SJCRH30 (cell line): ENCODE data around the gene MRGPRD. TPM values are rescaled to one million over a fixed set of nuclear protein-coding genes. Genes with fewer than 3 reads are reported as not detected.

ENCODE experiments used
- DNase-seq, 2 experiments: peaks; one replicate each; pipeline ENCODE4 v3.0.0-alpha.2; 2015 to 2020
- H3K27ac ChIP-seq: fragments of 250-450 bp; sonication (Bioruptor Pico); 2 replicates; pipeline ENCODE4 v1.5.1; 2020; ENCODE audit warnings: mild to moderate bottlenecking, moderate library complexity
- H3K27me3 ChIP-seq: fragments of 250-450 bp; sonication (Bioruptor Pico); 2 replicates; pipeline ENCODE4 v1.5.1; 2020; ENCODE audit warnings: mild to moderate bottlenecking, moderate library complexity
- H3K36me3 ChIP-seq: fragments of 250-450 bp; sonication (Bioruptor Pico); 2 replicates; pipeline ENCODE4 v1.5.1; 2020; ENCODE audit warnings: mild to moderate bottlenecking, moderate library complexity
- H3K4me1 ChIP-seq: fragments of 250-450 bp; sonication (Bioruptor Pico); 2 replicates; pipeline ENCODE4 v1.5.1; 2020; ENCODE audit warnings: mild to moderate bottlenecking, moderate library complexity
- H3K4me3 ChIP-seq: fragments of 250-450 bp; sonication (Bioruptor Pico); 2 replicates; pipeline ENCODE4 v1.5.1; 2020; ENCODE audit warnings: mild to moderate bottlenecking, moderate library complexity
- H3K9me3 ChIP-seq: fragments of 250-450 bp; sonication (Bioruptor Pico); replicated peaks from 2 replicates; pipeline ENCODE4 v1.5.1; 2020; ENCODE audit warnings: mild to moderate bottlenecking, moderate library complexity
- total RNA-seq: library from RNA; depleted of rRNA; stranded (reverse); fragments of >200 nt; shearing (Covaris generic); gene quantifications from 2 replicates; pipeline ENCODE4 v1.2.3, GENCODE V29; 2014

The MRGPRD gene
- total RNA-seq, 1 experiment from 2014 or later = not detected

- Histone ChIP-seq H3K36me3 (no peaks in the 10 kb centered on the region), H3K4me3 (no peak overlapping the region), H3K9me3 (no peaks in the 10 kb centered on the region), H3K27ac (no peak overlapping the region), H3K27me3 (no peaks in the 10 kb centered on the region), H3K4me1 (no peaks in the 10 kb centered on the region)
- no peak for DNase-seq
These were observed 21.1 kb downstream of the MRGPRD start for GRCh38 chr11:68959465-68960293.

DNA sequence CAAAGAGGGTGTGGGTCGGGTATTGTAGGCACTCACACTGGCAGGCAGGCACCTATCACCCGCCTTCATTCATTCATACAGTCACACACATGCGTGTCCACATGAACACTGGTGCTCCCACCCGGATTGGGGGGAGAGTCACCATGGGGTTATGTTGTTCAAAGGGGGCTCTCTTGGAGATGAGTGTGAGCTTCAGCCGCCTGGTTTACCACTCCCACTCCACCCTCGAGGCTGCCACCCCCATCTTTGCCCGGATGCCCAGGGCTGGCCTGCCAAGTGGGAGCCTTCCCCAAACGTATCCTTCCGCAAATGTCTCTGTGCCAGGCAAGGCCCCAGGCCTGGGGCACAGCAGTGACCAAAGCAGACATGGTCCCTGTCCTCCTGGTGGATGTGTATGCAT is 22.6 kb downstream of the MRGPRD start:
- H3K27me3 ChIP-seq = no peaks in the 10 kb centered on the region
- no peaks in the 10 kb centered on the region for H3K36me3 ChIP-seq
- no peaks in the 10 kb centered on the region for H3K9me3 ChIP-seq
- H3K4me1 ChIP-seq = no peaks in the 10 kb centered on the region
- no peak overlapping the region for H3K4me3 ChIP-seq
- no peak for DNase-seq
- no peak overlapping the region for H3K27ac ChIP-seq

- DNase-seq = no peak
- H3K4me3 ChIP-seq = no peak overlapping the region
- no peaks in the 10 kb centered on the region for H3K4me1 ChIP-seq
These were observed 24.1 kb downstream of the MRGPRD start for GRCh38 chr11:68956547-68957254.

DNA sequence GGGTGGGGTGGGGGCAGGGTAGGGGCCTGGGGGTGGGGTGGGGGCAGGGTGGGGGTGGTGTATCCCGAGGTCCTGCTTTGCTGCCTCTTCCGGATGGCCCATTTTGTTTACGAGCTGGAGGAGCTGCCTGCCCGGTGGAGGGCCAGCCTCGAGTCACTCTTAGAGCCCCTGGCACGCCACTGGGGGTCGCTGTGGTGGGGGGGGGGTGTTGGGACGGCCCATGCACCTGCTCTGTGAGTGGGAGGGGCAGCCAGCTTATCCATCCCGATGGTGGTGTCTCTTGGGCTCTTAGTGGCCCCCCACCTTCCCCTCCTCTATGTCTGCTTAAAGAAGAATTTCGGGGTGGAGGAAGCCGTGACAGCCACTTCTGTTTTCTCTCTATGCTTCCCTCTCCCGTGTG is 24.6 kb downstream of the MRGPRD start:
- H3K4me3 ChIP-seq = no peak overlapping the region
- H3K36me3 ChIP-seq = no peaks in the 10 kb centered on the region
- DNase-seq = peak in 1 of 2 experiments; percentile 19
- H3K27me3 ChIP-seq = no peaks in the 10 kb centered on the region
- H3K4me1 ChIP-seq = no peaks in the 10 kb centered on the region
- H3K9me3 ChIP-seq = no peaks in the 10 kb centered on the region
- no peak overlapping the region for H3K27ac ChIP-seq

More at GRCh38 chr11:68956547-68957254, 24.1 kb downstream of the MRGPRD start:
- H3K36me3 ChIP-seq = no peaks in the 10 kb centered on the region
- no peak overlapping the region for H3K27ac ChIP-seq
- no peaks in the 10 kb centered on the region for H3K9me3 ChIP-seq
- H3K27me3 ChIP-seq = no peaks in the 10 kb centered on the region

- no peaks in the 10 kb centered on the region for H3K4me1 ChIP-seq
- no peak overlapping the region for H3K4me3 ChIP-seq
- no peak for DNase-seq
- no peaks in the 10 kb centered on the region for H3K27me3 ChIP-seq
- H3K36me3 ChIP-seq = no peaks in the 10 kb centered on the region
- H3K27ac ChIP-seq = no peak overlapping the region
- H3K9me3 ChIP-seq = no peaks in the 10 kb centered on the region
These were observed 25.2 kb downstream of the MRGPRD start for GRCh38 chr11:68955607-68955958.

DNA sequence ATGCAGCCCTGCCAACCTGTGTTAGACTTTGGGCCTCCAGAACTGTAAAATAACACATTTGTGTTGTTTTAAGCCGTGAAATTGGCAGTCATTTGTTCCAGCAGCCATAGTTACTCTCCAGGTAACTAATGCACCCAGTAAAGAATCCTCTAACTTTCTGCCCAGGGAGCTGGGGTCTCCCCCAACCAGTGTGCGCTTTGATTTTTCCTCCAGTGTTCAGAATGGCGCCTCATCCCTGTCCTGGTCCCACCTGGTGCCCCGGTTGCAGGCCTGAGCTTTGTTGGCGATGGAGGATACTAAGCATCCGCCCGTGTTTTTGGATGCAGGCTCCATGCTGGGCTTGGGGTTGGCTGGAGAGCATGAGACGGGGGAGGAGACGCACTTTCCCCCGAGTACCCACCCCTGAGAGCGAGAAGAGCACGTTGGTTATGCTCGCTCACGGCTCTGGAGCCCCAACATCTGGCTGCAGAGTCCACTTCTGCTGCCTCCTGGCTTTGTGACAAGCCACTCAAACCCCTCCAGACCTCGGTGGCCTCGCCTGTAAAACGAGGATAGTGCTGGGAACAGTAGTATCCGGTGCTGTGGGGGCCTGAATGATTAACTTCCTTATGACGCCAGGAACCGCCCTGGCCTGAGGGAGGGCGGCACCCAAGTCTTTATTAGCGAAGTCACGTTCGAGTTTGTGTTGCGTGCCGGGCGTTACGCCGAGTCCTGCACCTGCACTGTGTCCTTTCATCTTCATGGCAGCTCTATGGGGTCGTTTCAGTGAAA is 25.8 kb downstream of the MRGPRD start:
- H3K27ac ChIP-seq = no peak overlapping the region

GRCh38 chr11:68950762-68951161 is 30.0 kb downstream of the MRGPRD start:
- no peaks in the 10 kb centered on the region for H3K9me3 ChIP-seq
- no peak for DNase-seq
- H3K4me1 ChIP-seq = no peaks in the 10 kb centered on the region
- no peaks in the 10 kb centered on the region for H3K36me3 ChIP-seq
- no peak overlapping the region for H3K27ac ChIP-seq
- H3K4me3 ChIP-seq = no peak overlapping the region
- H3K27me3 ChIP-seq = no peaks in the 10 kb centered on the region

More for the DNA sequence above, 25.8 kb downstream of the MRGPRD start:
- Histone ChIP-seq H3K36me3 (no peaks in the 10 kb centered on the region), H3K4me1 (no peaks in the 10 kb centered on the region), H3K27me3 (no peaks in the 10 kb centered on the region), H3K9me3 (no peaks in the 10 kb centered on the region), H3K4me3 (no peak overlapping the region)
- no peak for DNase-seq

GRCh38 chr11:68950270-68950669 is 30.5 kb downstream of the MRGPRD start:
- peak in 1 of 2 experiments; percentile 25 for DNase-seq
- H3K27ac ChIP-seq = no peak overlapping the region

DNA sequence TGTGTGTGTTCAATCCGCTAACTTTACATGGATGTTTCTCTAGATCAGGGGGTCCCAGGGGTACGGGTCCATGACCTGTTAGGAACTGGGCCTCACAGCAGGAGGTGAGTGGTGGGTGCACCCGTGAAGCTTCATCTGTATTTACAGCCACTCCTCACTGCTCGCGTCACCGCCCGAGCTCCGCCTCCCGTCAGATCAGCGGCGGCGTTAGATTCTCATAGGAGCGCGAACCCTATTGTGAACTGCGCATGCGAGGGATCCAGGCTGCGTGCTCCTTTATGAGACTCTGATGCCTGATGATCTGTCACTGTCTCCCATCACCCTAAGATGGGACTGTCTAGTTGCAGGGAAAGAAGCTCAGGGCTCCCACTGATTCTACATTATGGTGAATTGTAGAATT is 31.9 kb downstream of the MRGPRD start:
- Histone ChIP-seq H3K36me3 (no peaks in the 10 kb centered on the region), H3K9me3 (no peaks in the 10 kb centered on the region), H3K4me1 (no peaks in the 10 kb centered on the region), H3K27me3 (no peaks in the 10 kb centered on the region), H3K27ac (no peak overlapping the region), H3K4me3 (no peak overlapping the region)
- DNase-seq = no peak

More at GRCh38 chr11:68950270-68950669, 30.5 kb downstream of the MRGPRD start:
- Histone ChIP-seq H3K36me3 (no peaks in the 10 kb centered on the region), H3K4me1 (no peaks in the 10 kb centered on the region), H3K27me3 (no peaks in the 10 kb centered on the region), H3K9me3 (no peaks in the 10 kb centered on the region), H3K4me3 (no peak overlapping the region)

DNA sequence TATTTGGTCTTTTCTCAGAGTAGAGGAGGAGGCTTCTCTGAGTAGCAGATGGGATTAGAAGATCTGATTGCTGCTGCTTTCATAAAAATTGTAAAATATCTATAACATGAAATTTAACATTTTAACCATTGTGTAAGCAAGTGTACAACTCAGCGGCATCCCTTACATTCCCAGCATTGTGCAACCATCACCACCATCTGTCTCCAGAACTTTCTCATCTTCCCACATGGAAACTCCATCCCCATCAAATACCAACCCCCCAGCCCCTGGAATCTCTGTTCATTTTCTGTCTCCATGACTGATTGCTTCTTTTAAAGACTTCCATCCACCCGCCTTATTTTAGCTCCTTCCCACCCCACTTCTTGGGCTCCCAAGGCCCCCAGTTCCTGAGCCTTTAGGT is 32.3 kb downstream of the MRGPRD start:
- Histone ChIP-seq H3K4me1 (no peaks in the 10 kb centered on the region), H3K27me3 (no peaks in the 10 kb centered on the region), H3K4me3 (no peak overlapping the region), H3K36me3 (no peaks in the 10 kb centered on the region), H3K27ac (no peak overlapping the region), H3K9me3 (no peaks in the 10 kb centered on the region)
- DNase-seq = no peak

- Histone ChIP-seq H3K36me3 (no peaks in the 10 kb centered on the region), H3K27me3 (no peaks in the 10 kb centered on the region), H3K4me1 (no peaks in the 10 kb centered on the region), H3K9me3 (no peaks in the 10 kb centered on the region), H3K27ac (no peak overlapping the region), H3K4me3 (no peak overlapping the region)
- DNase-seq = no peak
These were observed 33.6 kb downstream of the MRGPRD start for GRCh38 chr11:68947151-68947550.

DNA sequence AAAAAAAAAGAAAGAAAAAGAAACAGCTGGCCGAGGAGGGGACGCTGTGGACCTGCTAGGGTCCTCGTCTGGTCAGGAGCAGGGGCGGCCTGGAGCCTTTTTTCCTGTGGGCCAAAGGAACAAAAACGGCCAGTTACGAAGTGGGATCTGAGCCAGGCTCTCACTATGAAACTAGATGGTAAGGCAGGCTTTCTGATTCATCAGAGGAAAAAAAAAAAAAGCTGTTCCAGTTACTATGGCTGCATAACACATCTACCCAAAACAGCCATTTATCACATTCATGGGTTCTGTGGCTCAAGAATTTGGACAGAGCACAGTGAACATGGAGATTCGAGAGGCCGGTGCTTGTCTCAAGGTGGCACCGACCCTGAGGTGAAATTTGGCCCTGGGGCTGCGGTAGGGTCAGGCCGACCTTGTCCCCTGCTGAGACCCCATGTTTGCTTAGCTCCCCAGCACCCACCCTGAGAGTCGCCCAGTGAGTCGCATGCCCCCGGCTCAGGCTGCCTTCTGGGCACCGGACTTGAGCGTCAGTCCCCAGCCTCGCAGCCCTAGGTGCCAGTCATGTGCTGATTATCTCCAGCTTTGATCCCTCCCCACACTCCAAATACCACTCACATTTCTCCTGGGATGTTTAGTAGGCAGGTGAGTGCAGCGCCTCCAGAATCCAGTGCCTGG is 34.2 kb downstream of the MRGPRD start:
- Histone ChIP-seq H3K4me1 (no peaks in the 10 kb centered on the region), H3K9me3 (no peaks in the 10 kb centered on the region), H3K27me3 (no peaks in the 10 kb centered on the region), H3K4me3 (no peak overlapping the region), H3K36me3 (no peaks in the 10 kb centered on the region), H3K27ac (no peak overlapping the region)
- DNase-seq = no peak

DNA sequence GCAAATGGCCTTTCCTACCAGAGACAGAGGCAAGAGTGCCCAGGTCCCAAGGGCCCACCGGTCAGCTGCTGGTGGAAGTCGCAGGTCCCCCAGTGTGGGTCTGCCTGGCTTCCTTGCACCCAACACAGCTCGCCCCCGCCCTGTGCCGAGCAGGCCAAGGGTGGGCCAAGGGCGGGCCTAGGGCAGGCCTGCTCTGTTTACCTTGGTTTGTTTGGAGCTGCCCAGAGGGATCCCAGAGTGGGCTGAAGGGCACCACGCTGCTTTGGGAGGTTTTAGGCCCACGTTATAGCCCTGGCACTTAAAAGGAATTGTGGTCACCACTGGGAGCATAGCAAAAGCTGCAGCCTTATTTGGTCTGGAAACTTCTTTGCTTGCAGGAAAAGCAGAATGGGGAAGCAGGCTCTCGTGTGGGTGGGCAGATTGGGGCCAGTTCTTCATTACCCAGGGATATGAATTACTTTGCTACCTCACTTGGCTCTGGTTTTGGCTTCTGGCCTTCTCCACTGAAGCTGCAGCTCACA is 38.0 kb downstream of the MRGPRD start:
- no peak overlapping the region for H3K27ac ChIP-seq

GRCh38 chr11:68942095-68942620 is 38.6 kb downstream of the MRGPRD start:
- no peak overlapping the region for H3K27ac ChIP-seq
- H3K36me3 ChIP-seq = peaks cover 8% of the 10 kb centered on the region; the same call in 1 of the 2 replicates
- H3K4me3 ChIP-seq = no peak overlapping the region
- no peak for DNase-seq
- H3K4me1 ChIP-seq = no peaks in the 10 kb centered on the region
- H3K27me3 ChIP-seq = no peaks in the 10 kb centered on the region
- no peaks in the 10 kb centered on the region for H3K9me3 ChIP-seq

More for the DNA sequence above, 38.0 kb downstream of the MRGPRD start:
- H3K4me3 ChIP-seq = no peak overlapping the region
- H3K27me3 ChIP-seq = no peaks in the 10 kb centered on the region
- H3K9me3 ChIP-seq = no peaks in the 10 kb centered on the region
- no peaks in the 10 kb centered on the region for H3K4me1 ChIP-seq
- H3K36me3 ChIP-seq = peaks cover 8% of the 10 kb centered on the region; the same call in 1 of the 2 replicates
- no peak for DNase-seq
